ENCODE measurements around the gene TOP2A. TPM values are rescaled to one million over a fixed set of nuclear protein-coding genes. Genes with fewer than 3 reads are reported as not detected.

TOP2A gene
- total RNA-seq, 1 experiment from 2014 or later, result 141 TPM

- TF ChIP-seq JUND (IDR thresholded peaks at IDR 0.05) (no peak), EZH2 (IDR thresholded peaks at IDR 0.05) (no peak), SP1 (IDR thresholded peaks at IDR 0.05; ENCODE audit: low read depth) (no peak), EZH2phosphoT487 (IDR thresholded peaks at IDR 0.05; ENCODE audit: borderline replicate concordance) (no peak), RAD21 (IDR thresholded peaks at IDR 0.05; ENCODE audit: low read depth) (no peak)
- no peaks in the 10 kb centered on the region for H3K9me2 ChIP-seq (ENCODE audit: insufficient read depth)
- DNase-seq (ENCODE audit: low read depth, low spot score), result no peak
- ChIA-PET CTCF (no interaction called here), POLR2A (interaction anchor here (0.9 kb wide), 1 partner anchor 127 kb away, joined by 3 read pairs; the partner anchor contains the start of gene TNS4), RAD21 (ENCODE audit: low non-redundant PET in 1 of 2, low total read pairs in 2 of 2, uncharacterized antibody in 2 of 2, unreplicated experiment in 2 of 2) (interaction anchor here in 1 of 2 experiments (0.7 kb wide), 1 partner anchor 158 kb away, joined by 3 read pairs; no protein-coding TSS in a partner anchor)
- H2AFZ ChIP-seq (ENCODE audit: low read depth, low read length, poor library complexity, severe bottlenecking), result no peak overlapping the region
- intact Hi-C loops (cut with micrococcal nuclease), result no loop called here
- no peak overlapping the region for H3K27ac ChIP-seq (ENCODE audit: low read depth, low read length)
- no peaks in the 10 kb centered on the region for H3K9me3 ChIP-seq (ENCODE audit: control insufficient read depth in 1 of 2, insufficient read depth in 1 of 2, low read depth in 1 of 2, low read length in 2 of 2)
- no peaks in the 10 kb centered on the region for H3K79me2 ChIP-seq (ENCODE audit: insufficient read depth, low read length)
- H3K36me3 ChIP-seq (ENCODE audit: control insufficient read depth in 1 of 2, insufficient read depth in 2 of 2, low read length in 2 of 2), result no peaks in the 10 kb centered on the region
- H3K27me3 ChIP-seq (ENCODE audit: insufficient read depth, low read length), result no peaks in the 10 kb centered on the region
- no peaks in the 10 kb centered on the region for H4K20me1 ChIP-seq (ENCODE audit: insufficient read depth)
- no peak overlapping the region for H3K4me3 ChIP-seq (replicated peaks in 1 of 2; ENCODE audit: low read depth in 1 of 2, low read length in 2 of 2)
- BruUV-seq (replicated peaks), result no TSS peak
- no peak for ATAC-seq
- H3K4me1 ChIP-seq (ENCODE audit: control insufficient read depth in 1 of 2, insufficient read depth in 2 of 2, low read length in 2 of 2), result no peaks in the 10 kb centered on the region
- no peak overlapping the region for H3K9ac ChIP-seq (ENCODE audit: low read length)
- H3K4me2 ChIP-seq (ENCODE audit: low read length), result no peak overlapping the region
These were observed 42.7 kb downstream of the TOP2A start for GRCh38 chr17:40374821-40375498.

GRCh38 chr17:40373999-40374398, 43.7 kb downstream of the TOP2A start:
- ATAC-seq, result no peak
- RAD21 ChIA-PET (ENCODE audit: low non-redundant PET in 1 of 2, low total read pairs in 2 of 2, uncharacterized antibody in 2 of 2, unreplicated experiment in 2 of 2), result no interaction called here
- POLR2A ChIA-PET, result interaction anchor here (0.9 kb wide), 1 partner anchor 128 kb away, joined by 3 read pairs; the partner anchor contains the start of gene TNS4

More at GRCh38 chr17:40373999-40374398, 43.7 kb downstream of the TOP2A start:
- H3K4me2 ChIP-seq (ENCODE audit: low read length), result no peak overlapping the region
- no peaks in the 10 kb centered on the region for H3K27me3 ChIP-seq (ENCODE audit: insufficient read depth, low read length)
- no peak overlapping the region for H2AFZ ChIP-seq (ENCODE audit: low read depth, low read length, poor library complexity, severe bottlenecking)
- TF ChIP-seq TCF7L2 (IDR thresholded peaks at IDR 0.05; ENCODE audit: borderline replicate concordance, extremely low read depth, insufficient read depth, insufficient read length) (no peak), RAD21 (IDR thresholded peaks at IDR 0.05; ENCODE audit: low read depth) (no peak), CTCF (IDR thresholded peaks at IDR 0.05 in 2 of 3, conservative IDR thresholded peaks at IDR 0.05 in 1 of 3; ENCODE audit: borderline replicate concordance in 1 of 3, insufficient read depth in 1 of 3, low read depth in 2 of 3, low read length in 2 of 3) (no peak), ELF1 (IDR thresholded peaks at IDR 0.05; ENCODE audit: borderline replicate concordance, low read depth) (no peak), YY1 (IDR thresholded peaks at IDR 0.05; ENCODE audit: extremely low read depth, insufficient replicate concordance, low read depth, low read length) (no peak), SIN3A (IDR thresholded peaks at IDR 0.05; ENCODE audit: low read depth) (no peak), ZFX (IDR thresholded peaks at IDR 0.05) (no peak), ZNF274 (IDR thresholded peaks at IDR 0.05; ENCODE audit: low read depth, low read length) (no peak), JUND (IDR thresholded peaks at IDR 0.05) (no peak), SRF (IDR thresholded peaks at IDR 0.05; ENCODE audit: low read depth) (no peak), MAX (IDR thresholded peaks at IDR 0.05) (no peak), EZH2 (IDR thresholded peaks at IDR 0.05) (no peak), ATF3 (IDR thresholded peaks at IDR 0.05) (no peak), FOSL1 (IDR thresholded peaks at IDR 0.05; ENCODE audit: low read depth) (no peak)
- H3K9me3 ChIP-seq (ENCODE audit: control insufficient read depth in 1 of 2, insufficient read depth in 1 of 2, low read depth in 1 of 2, low read length in 2 of 2), result no peaks in the 10 kb centered on the region
- no peaks in the 10 kb centered on the region for H3K4me1 ChIP-seq (ENCODE audit: control insufficient read depth in 1 of 2, insufficient read depth in 2 of 2, low read length in 2 of 2)
- intact Hi-C loops (cut with micrococcal nuclease), result no loop called here
- CTCF ChIA-PET, result no interaction called here
- no peak overlapping the region for H3K4me3 ChIP-seq (replicated peaks in 1 of 2; ENCODE audit: low read depth in 1 of 2, low read length in 2 of 2)
- H3K36me3 ChIP-seq (ENCODE audit: control insufficient read depth in 1 of 2, insufficient read depth in 2 of 2, low read length in 2 of 2), result no peaks in the 10 kb centered on the region
- BruUV-seq (replicated peaks), result no TSS peak
- no peaks in the 10 kb centered on the region for H4K20me1 ChIP-seq (ENCODE audit: insufficient read depth)
- no peak overlapping the region for H3K9ac ChIP-seq (ENCODE audit: low read length)
- no peaks in the 10 kb centered on the region for H3K79me2 ChIP-seq (ENCODE audit: insufficient read depth, low read length)
- H3K9me2 ChIP-seq (ENCODE audit: insufficient read depth), result no peaks in the 10 kb centered on the region
- H3K27ac ChIP-seq (ENCODE audit: low read depth, low read length), result no peak overlapping the region
- no peak for DNase-seq (ENCODE audit: low read depth, low spot score)
